ENCODE measurements around the gene INPP4B. TPM values are rescaled to one million over a fixed set of nuclear protein-coding genes. Genes with fewer than 3 reads are reported as not detected.

The INPP4B gene
- total and polyA plus RNA-seq, 7 donors = 4.2 to 27.3 (median 17.2) TPM

DNA sequence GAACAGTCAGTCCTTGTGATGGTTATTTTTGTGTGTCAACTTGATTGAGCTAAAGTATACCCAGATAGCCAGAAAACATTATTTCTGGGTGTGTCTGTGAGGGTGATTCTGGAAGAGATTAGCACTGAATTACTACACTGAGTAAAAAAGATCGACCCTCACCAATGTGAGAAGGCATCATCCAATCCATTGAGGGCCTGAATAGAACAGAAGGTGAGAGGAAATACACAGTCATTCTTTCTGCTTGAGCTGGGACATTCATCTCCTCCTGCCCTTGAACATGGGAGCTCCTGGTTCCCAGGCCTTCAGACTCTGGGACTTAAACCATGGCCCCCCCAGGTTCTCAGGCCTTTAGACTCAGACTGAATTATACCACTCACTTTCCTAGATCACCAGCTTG, 22.3 kb downstream of the INPP4B start:
- intact Hi-C loops (cut with DNase I) = no loop called here

DNA sequence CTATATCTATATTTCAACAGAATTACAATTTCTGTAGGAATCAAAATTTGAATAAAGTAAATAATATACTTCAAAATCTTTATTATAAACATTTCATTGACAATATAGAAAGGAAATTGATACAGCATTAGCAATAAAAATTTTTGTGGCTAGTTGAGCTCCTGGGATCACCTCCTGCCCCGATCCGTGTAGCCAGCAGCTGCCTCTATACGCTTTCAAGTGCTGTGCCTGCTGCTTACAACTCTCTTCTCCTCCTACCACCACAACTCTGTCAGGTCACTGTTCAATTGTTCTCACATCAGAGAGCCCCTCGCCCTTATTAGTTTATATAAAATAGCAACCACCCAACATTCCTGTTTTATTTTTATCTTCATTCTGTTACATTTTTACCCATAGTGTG, 27.6 kb downstream of the INPP4B start:
- no peak overlapping the region for H3K27ac ChIP-seq
- no peaks in the 10 kb centered on the region for H3K27me3 ChIP-seq
- H3K9me3 ChIP-seq = no peaks in the 10 kb centered on the region
- TF ChIP-seq, protein P1, sequence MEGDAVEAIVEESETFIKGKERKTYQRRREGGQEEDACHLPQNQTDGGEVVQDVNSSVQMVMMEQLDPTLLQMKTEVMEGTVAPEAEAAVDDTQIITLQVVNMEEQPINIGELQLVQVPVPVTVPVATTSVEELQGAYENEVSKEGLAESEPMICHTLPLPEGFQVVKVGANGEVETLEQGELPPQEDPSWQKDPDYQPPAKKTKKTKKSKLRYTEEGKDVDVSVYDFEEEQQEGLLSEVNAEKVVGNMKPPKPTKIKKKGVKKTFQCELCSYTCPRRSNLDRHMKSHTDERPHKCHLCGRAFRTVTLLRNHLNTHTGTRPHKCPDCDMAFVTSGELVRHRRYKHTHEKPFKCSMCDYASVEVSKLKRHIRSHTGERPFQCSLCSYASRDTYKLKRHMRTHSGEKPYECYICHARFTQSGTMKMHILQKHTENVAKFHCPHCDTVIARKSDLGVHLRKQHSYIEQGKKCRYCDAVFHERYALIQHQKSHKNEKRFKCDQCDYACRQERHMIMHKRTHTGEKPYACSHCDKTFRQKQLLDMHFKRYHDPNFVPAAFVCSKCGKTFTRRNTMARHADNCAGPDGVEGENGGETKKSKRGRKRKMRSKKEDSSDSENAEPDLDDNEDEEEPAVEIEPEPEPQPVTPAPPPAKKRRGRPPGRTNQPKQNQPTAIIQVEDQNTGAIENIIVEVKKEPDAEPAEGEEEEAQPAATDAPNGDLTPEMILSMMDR (IDR thresholded peaks at IDR 0.05) = no peak
- TF ChIP-seq EP300 (IDR thresholded peaks at IDR 0.05) (no peak), POLR2AphosphoS5 (IDR thresholded peaks at IDR 0.05) (no peak)
- H3K4me1 ChIP-seq = no peaks in the 10 kb centered on the region
- no peak overlapping the region for H3K4me3 ChIP-seq
- intact Hi-C loops (cut with DNase I) = no loop called here
- no peaks in the 10 kb centered on the region for H3K36me3 ChIP-seq
- DNase-seq = no peak
- whole genome bisulfite sequencing, 2 donors = 90 to 92% methylated on average over 4 of the region's 4 CpGs

More for the DNA sequence above, 22.3 kb downstream of the INPP4B start:
- H3K4me3 ChIP-seq = no peak overlapping the region
- DNase-seq = no peak
- no peaks in the 10 kb centered on the region for H3K9me3 ChIP-seq
- H3K27ac ChIP-seq = no peak overlapping the region
- no peaks in the 10 kb centered on the region for H3K4me1 ChIP-seq
- no peaks in the 10 kb centered on the region for H3K36me3 ChIP-seq
- TF ChIP-seq POLR2AphosphoS5 (IDR thresholded peaks at IDR 0.05) (no peak), POLR2A (IDR thresholded peaks at IDR 0.05) (no peak), EP300 (IDR thresholded peaks at IDR 0.05) (no peak)
- TF ChIP-seq, protein P1 (IDR thresholded peaks at IDR 0.05) = no peak
- no peaks in the 10 kb centered on the region for H3K27me3 ChIP-seq
- 77 to 98% methylated on average over 1 of the region's 1 CpG for WGBS, 2 donors

DNA sequence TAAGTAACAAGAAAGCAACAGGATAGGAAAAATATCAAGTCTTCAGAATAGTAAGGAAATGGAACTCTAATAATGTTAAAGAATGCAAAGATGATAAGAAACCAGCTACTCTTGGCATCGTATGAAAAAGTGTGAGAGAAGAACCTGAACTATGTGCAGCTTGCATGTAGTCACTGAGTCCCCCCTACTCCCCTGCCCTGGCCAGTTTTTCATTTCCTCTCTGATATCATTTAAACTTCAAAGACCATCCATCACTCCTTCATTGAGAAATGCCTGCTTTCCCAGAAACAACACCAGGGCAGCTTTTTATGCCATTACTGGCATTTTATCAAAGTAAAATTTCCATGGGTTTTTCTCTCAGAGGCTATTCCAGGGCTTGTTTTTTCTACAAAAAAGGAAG, 28.1 kb downstream of the INPP4B start:
- H3K27me3 ChIP-seq = no peaks in the 10 kb centered on the region
- DNase-seq = no peak
- intact Hi-C loops (cut with DNase I) = no loop called here
- H3K9me3 ChIP-seq = no peaks in the 10 kb centered on the region
- no peaks in the 10 kb centered on the region for H3K4me1 ChIP-seq
- TF ChIP-seq EP300 (IDR thresholded peaks at IDR 0.05) (no peak), POLR2A (IDR thresholded peaks at IDR 0.05) (no peak), POLR2AphosphoS5 (IDR thresholded peaks at IDR 0.05) (no peak)
- TF ChIP-seq, protein P1 (IDR thresholded peaks at IDR 0.05) = no peak
- no peak overlapping the region for H3K4me3 ChIP-seq
- WGBS, 2 donors = 39 to 40% methylated on average over 1 of the region's 1 CpG
- H3K27ac ChIP-seq = peak overlapping the region in 3 of 4 donors; percentile 5 to 39 (median 10)
- no peaks in the 10 kb centered on the region for H3K36me3 ChIP-seq

DNA sequence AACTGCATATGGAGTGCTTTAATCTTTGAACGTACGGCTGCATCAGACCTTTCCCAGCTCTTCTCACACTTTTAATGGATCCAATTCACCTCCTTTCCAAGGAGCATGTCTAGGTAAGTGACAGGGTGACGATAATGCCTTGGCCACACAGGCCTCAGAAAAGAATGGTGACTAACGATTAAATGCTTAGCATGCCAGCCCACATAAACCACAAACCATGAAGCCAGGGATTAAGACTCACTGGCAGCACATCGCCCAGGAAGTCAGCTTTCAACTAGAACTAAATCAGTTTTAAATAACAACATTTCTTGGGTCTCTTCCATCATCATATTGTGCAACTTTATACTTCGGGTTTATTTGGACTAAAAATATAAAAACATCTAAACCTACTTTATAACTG, 28.7 kb downstream of the INPP4B start:
- intact Hi-C loops (cut with DNase I) = no loop called here
- WGBS, 2 donors = 42 to 56% methylated on average over 6 of the region's 6 CpGs
- Histone ChIP-seq H3K36me3 (no peaks in the 10 kb centered on the region), H3K4me3 (no peak overlapping the region), H3K27me3 (no peaks in the 10 kb centered on the region), H3K9me3 (no peaks in the 10 kb centered on the region), H3K4me1 (no peaks in the 10 kb centered on the region), H3K27ac (peak overlapping the region in 3 of 4 donors; percentile 10 to 41 (median 39))
- TF ChIP-seq EP300 (IDR thresholded peaks at IDR 0.05) = no peak
- TF ChIP-seq, protein P1 (IDR thresholded peaks at IDR 0.05) = no peak
- TF ChIP-seq POLR2A (IDR thresholded peaks at IDR 0.05) = no peak
- no peak for TF ChIP-seq POLR2AphosphoS5 (IDR thresholded peaks at IDR 0.05)
- DNase-seq = no peak

DNA sequence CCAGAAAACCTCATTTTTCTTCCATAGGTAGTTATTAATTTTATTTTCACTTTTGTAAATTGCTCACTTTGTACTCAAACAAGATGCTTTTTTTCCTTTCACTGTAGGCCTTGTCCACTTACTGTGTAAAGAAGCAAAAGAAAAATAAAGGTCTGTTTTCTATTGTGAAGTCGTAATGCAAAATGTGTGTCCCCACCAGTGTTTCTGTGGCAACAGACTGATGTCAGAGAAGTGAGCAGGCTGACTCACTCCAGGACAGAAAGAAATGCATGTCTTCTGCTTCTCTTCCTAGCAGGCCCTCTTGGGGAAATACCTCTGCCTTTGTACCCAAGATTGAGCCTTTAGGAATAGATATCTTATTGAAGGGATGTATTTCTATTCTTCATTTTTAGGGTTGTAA, 30.3 kb downstream of the INPP4B start:
- WGBS, 2 donors = 21 to 22% methylated on average over 1 of the region's 1 CpG
- no peak overlapping the region for H3K27ac ChIP-seq
- no peak for DNase-seq

More for the DNA sequence above, 30.3 kb downstream of the INPP4B start:
- H3K4me1 ChIP-seq = no peaks in the 10 kb centered on the region
- no peak overlapping the region for H3K4me3 ChIP-seq
- intact Hi-C loops (cut with DNase I) = no loop called here
- no peaks in the 10 kb centered on the region for H3K36me3 ChIP-seq
- no peaks in the 10 kb centered on the region for H3K27me3 ChIP-seq
- no peaks in the 10 kb centered on the region for H3K9me3 ChIP-seq
- TF ChIP-seq POLR2AphosphoS5 (IDR thresholded peaks at IDR 0.05) = no peak
- TF ChIP-seq, protein P1 (IDR thresholded peaks at IDR 0.05) = no peak
- no peak for TF ChIP-seq POLR2A (IDR thresholded peaks at IDR 0.05)
- TF ChIP-seq EP300 (IDR thresholded peaks at IDR 0.05) = no peak
